HG02870 (cell line): ENCODE results near the gene MRPS35.
"Not testable (repeated sequence)": the region's sequence is repeated elsewhere in the genome, so short reads cannot be mapped to it uniquely, and the experiment has no call there.

ENCODE experiments used
- ATAC-seq: cut with Tn5 transposase; IDR thresholded peaks from one replicate; pipeline ENCODE4 v1.9.1; 2021; ENCODE audit warnings: mild to moderate bottlenecking, moderate library complexity; ENCODE audit not compliant: unreplicated experiment

The MRPS35 gene

DNA sequence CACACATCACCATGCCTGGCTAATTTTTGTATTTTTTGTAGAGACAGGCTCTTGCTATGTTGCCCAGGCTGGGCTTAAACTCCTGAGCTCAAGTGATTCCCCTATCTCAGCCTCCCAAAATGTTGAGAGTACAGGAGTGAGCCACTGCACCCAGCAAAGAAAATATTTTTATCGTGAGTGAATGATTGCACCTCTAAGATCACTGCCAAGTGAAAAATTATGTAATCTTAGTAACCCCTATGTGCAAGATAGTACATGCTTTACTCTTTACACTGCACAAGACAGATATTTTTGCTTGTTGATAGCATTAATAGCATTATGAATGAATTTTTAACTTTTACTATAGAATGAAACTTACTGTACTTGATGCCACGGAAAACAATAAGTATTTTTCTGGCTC lies 3.4 kb upstream of the MRPS35 start:
- ATAC-seq, result no peak

DNA sequence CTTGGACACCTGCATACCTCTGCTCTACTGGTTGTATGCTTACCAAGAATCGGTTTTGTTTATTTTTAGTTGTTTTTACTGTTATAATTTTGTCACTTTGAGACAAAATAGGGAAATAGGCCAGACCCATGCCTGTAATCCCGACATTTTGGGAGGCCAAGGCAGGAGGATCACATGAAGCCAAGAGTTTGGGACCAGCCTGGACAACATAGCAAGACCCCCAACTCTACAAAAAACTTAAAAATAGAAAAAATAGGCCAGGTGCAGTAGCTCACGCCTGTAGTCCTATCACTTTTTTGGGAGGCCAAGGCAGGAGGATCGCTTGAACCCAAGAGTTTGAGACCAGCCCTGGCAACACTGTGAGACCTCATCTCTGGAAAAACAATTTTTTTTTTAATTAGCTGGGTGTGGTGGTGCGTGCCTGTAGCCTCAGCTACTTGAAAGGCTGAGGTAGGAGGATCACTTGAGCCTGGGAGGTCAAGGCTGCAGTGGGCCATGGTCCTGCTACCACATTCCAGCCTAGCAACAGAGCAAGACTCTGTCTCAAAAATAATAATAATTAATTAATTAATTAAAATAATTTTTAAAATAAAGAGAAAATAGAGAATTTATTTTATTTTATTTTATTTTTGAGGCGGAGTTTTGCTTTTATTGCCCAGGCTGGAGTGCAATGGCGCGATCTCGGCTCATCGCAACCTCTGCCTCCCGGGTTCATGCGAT lies 1.3 kb upstream of the MRPS35 start:
- no peak for ATAC-seq

DNA sequence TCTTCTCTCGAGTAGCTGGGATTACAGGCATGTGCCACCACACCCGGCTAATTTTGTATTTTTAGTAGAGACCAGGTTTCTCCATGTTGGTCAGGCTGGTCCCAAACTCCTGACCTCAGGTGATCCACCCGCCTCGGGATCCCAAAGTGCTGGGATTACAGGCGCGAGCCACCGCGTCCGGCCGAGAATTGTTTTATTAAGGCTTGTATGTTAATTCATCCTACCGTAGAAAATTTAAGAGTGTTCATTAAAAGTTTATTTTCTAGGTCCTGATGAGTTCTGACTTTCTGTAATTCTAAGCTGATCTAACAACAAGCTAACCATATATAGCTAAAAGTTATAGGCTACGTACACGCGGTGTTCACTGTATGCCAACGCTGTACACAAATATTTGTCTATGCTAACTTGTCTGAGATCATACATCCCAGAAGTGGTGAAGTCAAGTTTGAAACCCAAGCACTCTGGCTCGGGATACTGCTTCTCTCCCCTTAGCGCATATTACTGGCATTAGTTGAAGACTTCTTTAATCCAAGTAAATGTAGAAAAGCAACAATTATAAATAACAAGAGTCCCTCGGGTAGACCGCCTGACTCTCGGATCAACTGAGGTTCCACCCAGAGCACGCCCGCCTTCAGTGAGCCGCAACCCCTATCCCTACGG lies 570 bp upstream of the MRPS35 start:
- peak; percentile 27 for ATAC-seq

- peak; percentile 16 for ATAC-seq
Measured at GRCh38 chr12:27711317-27711682, 668 bp downstream of the MRPS35 start.

DNA sequence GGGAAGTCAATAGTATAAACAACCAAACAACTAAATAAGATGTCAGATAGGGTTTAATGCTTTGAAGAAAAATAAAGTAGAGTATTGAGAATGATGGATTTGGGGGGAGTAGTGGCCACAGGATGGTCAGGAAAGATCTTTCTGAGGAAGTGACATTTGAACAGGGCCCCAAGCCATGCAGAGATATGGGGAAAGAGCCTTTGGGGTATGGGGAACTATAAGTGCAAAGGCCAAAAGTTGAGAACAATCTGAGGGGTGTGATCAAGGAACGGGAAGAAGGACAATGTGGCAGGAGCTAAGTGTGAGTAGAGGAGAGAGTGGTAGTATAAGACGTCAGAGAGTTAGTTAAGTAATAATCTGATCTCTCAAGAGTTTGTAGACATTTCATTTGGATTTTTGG lies 1.3 kb downstream of the MRPS35 start:
- ATAC-seq, result no peak

GRCh38 chr12:27723212-27723611 lies 12.6 kb downstream of the MRPS35 start:
- no peak for ATAC-seq

DNA sequence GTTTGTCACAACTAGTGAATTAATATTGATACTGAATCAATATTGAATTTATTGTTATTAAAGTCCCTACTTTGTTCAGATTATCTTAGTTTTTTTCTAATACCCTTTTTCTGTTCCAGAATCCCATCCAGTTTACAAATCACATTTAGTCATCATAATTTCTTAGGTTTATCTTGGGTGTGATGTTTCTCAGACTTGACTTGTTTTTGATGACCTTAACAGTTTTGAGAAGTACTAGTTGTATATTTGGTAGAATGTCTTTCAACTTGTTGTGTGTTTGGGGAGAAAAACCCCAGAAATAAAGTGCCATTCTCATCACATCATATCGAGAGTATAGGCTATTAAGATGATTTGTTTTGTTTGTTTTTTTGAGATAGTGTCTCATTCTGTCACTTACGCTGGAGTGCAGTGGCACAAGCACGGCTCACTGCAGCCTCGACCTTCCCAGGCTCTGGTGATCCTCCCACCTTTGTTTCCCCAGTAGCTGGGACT lies 19.5 kb downstream of the MRPS35 start:
- ATAC-seq, result no peak

DNA sequence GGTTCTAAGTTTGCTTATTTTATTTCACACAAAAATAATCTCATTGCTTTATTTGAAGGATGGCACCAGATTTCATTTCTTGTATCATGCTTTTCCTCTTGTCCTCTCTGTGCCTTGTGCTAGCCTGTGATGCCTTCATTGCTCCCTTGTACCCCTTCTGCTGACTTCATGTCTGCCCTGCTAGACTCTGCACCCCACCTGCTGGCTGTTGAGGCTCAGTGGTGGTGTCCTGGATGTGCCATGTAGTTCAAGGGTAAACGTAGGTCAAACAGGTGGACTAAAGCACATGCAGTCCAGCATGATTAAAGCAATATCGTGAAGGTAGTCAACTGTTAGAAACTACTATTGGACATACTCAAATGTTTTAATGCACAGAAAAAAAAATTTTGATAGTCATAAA lies 21.6 kb downstream of the MRPS35 start:
- no peak for ATAC-seq

DNA sequence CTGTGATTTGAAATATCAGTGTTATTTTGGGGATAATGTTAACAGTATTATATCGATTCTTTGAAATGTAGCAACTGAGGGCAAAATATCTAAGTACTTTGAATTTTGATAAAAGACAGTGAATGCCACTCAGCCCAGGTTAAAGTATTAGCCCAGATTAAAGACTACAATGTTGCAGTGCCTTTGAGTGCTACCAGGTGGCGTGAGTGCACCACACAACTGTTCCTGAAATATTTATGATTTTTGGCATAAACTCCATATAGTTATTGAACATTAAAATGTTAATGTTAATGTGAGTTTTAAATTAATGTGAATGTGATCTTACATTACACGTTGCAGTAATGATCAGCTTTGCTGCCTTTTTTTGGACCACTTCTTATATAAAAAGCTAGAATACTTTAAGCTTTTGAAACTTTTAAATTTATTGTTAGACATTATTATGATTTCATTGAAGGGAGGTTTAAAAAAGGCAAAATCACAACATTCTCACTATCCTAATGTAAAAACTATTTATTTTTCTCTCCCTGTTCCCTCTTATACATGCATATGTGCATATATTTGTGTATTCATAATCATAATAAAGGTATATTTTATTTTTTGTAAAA lies 22.5 kb downstream of the MRPS35 start:
- ATAC-seq, result peak; percentile 67

DNA sequence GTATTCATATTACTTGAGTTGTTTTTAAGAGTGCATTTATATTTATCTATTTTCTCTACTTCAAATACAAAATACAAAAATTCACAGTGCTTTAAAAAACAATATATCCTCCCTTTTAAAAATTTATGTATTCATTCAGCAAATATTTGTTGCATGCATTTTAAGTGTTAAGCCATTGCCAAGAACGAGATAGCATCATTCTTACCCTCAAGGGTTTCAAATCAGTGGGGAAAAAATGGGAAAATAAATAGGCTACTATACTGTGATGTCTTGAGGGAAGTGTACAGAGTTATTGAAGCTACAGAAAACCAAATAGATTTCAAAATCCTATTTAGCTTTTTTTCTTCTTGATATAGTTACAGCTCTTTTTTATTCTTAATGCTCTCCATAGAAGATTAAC lies 23.2 kb downstream of the MRPS35 start:
- no peak for ATAC-seq

DNA sequence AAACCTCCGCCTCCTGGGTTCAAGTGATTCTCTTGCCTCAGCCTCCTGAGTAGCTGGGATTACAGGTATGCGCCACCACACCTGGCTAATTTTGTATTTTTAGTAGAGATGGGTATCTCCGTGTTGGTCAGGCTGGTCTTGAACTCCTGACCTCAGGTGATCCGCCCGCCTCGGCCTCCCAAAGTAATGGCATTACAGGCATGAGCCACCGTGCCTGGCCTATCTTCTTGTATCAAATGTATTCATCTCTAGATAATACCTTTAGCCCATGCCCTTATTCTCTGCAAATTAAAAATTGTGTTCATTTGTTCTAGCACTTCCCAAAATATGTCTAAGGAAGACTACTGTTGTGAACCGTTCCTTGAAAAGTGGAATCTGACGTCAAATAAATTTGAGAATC lies 23.7 kb downstream of the MRPS35 start:
- ATAC-seq, result not testable (repeated sequence)

GRCh38 chr12:27743601-27744000 lies 33.0 kb downstream of the MRPS35 start:
- ATAC-seq, result no peak

- ATAC-seq, result not testable (repeated sequence)
Measured at GRCh38 chr12:27745734-27746133, 35.1 kb downstream of the MRPS35 start.

- ATAC-seq, result no peak
Measured at GRCh38 chr12:27747111-27747820, 36.6 kb downstream of the MRPS35 start.

DNA sequence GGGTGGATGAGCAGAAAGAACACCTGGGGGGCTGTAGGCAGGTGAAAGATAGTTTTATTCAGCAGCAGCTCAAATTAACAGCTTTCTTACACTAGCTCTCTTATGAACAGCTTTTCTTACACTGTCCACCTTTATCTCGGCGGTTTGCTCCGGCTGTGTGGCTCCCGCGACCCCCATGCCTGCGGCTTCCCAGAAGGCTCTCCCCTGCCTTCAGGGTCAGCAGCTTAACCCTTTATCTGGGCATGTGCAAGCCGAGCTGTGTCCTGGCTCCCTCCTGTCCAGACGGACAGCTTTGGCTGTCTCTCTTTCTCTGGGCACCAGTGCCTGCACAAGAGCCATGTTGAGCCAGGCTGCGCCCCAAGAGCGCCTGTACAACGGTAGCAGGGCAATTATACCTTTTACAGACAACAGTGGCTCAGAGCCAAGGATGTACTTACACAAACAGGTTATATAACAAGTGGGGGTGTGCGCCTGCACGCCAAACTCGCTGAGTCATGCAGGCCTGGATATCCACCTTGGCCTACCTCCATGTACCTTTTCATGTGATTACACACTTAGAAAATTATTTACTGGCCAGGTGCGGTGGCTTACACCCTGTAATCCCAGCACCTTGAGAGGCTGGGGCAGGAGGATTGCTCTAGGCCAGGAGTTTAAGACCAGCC lies 40.9 kb downstream of the MRPS35 start:
- ATAC-seq, result no peak

DNA sequence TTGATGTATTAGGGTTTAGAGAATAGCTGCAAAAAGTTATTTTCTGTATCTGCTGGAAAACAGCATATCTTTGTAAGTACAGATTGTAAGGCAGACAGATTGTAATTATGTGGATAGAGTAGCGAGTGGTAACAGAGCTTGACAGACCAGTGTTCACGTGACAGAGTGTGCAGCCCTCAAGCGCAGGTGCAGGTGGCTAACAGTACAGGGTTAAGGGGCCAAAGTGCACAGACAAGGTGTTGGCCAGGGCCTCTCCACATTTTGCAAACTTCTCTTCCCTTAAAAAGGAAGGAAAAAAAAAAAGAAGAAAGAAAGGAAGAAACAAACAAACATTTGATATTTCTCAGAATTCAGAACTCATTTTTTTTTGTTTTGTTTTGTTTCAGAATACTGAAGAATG lies 44.2 kb downstream of the MRPS35 start:
- ATAC-seq, result no peak

DNA sequence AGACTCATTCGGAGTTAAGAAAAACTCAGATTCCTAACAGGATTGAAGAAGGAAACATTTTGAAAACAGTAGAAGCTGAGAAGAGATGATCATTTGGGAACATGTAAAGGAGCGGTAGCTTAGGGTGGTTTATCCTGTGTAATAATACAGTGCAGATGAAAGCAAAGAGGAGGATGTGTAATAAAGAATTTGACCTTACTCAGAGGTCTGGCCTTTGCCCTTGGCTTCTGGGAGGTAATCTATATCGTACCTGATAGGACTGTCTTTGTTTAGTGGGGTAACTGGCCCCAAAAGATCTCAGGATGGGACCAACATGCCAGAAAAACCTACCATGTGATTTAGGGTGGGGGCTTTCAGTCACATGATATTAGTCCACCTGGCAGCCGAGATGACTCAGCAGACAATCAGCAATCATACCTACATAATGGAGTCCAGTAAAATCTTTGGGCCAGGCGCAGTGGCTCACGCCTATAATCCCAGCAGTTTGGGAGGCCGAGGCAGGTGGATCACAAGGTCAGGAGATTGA lies 46.1 kb downstream of the MRPS35 start:
- ATAC-seq, result no peak

- ATAC-seq, result no peak
Measured at GRCh38 chr12:27762757-27763156, 52.1 kb downstream of the MRPS35 start.

GRCh38 chr12:27766587-27766986 lies 56.0 kb downstream of the MRPS35 start:
- no peak for ATAC-seq

DNA sequence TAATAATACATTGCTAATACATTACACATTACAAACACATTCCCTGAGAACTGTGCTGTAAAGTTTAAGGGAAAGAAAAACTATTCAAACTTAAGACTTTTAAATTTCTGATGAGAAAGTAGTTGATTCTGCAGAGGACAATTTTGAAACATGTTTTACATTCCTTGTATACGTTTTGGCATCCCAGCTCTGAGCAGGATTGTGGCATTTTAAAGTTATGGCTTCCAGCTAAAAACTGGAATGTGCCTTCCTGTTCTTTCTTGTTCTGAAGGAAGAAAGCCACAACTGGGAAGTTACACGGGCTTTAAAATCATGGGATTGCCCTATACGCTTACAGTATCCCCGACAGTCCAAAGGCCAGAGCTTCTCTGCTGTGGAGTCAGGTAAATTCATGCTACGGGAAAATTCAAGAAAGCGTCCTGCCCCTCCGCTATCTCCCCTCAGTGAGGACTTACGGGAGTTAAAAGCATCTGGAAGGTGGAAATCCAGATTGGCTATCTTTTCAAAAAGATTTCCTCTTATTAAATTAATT lies 58.6 kb downstream of the MRPS35 start:
- no peak for ATAC-seq
